NCI-H146 (cell line): ENCODE results near the gene TCEANC2.
A peak's percentile ranks its signal among the peaks of the same experiment; 100 is the strongest.

Source experiments
- DNase-seq: peaks from one replicate; lab custom pipeline; 2025; lab: John Stamatoyannopoulos, UW

Gene TCEANC2

DNA sequence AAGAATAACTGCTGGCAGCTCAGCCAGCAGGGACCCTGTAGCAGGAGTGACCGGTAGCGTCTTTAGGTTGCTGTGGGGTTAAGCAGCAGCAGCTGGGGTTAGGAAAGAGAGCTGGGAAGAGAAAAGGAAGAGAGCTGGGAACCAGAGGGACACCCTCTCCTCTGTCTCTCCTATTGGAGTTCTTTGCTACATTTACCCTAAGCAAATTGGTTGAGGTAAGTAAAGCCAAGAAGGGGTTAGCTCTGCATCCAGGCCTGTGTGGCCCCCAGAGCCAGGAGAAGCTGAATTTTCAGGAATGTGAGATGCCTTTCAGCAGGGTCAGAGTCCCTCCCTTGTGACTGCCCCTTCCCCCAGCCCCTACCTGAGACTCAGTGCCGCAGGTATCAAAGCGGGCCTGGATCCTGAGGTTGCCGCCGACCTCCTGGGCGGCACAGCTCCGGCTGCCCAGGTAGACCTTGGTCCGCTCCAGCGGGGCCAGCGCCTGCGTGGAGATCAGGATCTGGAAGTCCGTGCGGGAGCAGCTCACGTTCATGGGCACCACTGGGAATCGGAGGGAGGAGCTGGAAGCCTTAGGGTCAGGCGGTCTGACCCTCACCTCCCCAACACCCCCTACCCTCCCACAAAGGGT, 83.0 kb downstream of the TCEANC2 start:
- no peak for DNase-seq

DNA sequence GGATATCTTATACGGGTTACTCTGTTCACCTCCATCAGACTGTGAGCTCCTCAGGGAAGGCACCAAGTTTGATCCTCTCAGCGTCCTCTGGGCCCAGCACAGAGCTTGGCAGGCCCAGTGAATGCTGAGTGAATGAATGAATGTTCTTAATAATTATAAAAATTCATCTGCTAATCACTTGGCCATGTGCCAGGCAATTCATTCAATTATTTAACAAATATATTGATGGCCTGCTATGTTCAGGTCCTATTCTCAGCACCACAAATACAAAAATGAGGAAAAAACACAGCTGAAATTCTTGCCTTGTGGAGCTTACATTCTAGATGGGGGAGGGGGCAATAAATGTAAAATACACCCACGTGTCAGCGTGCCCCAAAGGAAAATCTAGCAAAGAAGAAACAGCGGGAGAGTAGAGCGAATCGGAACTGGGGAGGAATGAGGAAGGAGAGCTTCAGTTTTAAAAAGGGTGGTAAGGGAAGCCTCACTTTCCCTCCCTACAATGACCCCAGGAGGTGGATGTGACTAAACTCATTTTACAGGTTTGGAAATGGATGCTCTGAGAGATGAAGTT, 83.6 kb downstream of the TCEANC2 start:
- DNase-seq = no peak

DNA sequence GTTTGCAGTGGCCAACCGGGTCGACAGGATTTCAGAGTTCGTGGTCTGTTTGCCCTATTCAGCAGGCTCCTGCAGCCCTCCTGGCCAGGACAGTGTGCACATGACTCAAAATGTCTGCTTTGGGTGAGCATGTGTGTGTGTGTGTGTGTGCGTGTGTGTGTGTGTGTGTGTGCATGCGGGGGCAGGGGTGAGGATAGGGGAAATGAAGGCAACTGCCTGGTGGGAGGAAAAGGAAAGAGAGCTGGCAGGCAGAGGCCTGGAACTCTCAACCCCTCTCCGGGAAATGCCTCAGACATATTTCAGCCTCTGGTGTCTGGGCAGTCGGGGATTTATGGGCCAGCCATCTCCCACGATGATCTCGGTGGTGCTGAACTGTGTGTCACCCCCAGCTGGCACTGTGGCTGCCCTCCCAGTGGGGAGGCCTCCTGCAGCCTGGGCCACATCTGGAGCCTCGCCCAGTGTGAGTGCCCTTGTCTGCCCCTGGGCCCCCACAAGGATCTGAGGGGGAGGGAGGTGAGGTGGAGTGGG, 84.2 kb downstream of the TCEANC2 start:
- DNase-seq = no peak

DNA sequence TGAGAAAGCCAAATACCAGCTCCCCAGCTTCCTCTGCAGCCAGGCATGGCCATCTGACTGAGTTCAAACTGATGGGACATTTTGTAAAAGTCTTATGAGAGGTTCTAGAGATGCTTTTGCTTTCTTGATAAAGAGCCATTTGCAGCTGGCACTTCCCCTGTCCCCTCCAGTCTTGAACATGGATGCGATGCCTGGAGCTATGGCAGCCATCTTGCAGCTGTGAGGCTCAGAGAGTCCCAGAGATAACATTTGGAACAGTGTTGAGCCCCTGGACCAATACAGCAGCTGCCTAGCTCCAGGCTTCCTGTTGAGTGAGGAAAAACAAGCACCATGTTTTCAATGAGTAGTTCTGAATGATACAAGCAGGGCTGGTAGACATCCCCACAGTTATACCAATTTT, 85.6 kb downstream of the TCEANC2 start:
- DNase-seq = no peak

DNA sequence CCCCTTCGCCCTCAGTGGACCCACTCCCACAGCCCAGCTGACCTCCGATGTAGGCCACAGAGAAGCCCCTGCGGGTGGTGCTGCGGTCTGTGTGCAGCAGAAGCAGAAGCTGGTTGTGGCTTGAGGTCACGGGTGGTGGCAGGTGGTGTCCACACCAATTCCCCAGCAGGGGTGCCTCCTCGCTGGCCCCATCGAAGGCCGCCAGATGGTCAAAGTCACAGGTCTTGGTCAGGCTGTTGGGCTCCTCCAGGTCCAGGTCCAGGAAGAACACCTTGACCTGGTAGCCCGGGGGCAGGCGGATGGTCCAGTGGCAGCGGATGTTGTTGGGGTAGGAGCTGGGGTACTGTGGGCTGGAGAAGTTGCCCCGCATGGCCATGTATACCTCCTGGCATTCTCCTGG, 86.3 kb downstream of the TCEANC2 start:
- no peak for DNase-seq

DNA sequence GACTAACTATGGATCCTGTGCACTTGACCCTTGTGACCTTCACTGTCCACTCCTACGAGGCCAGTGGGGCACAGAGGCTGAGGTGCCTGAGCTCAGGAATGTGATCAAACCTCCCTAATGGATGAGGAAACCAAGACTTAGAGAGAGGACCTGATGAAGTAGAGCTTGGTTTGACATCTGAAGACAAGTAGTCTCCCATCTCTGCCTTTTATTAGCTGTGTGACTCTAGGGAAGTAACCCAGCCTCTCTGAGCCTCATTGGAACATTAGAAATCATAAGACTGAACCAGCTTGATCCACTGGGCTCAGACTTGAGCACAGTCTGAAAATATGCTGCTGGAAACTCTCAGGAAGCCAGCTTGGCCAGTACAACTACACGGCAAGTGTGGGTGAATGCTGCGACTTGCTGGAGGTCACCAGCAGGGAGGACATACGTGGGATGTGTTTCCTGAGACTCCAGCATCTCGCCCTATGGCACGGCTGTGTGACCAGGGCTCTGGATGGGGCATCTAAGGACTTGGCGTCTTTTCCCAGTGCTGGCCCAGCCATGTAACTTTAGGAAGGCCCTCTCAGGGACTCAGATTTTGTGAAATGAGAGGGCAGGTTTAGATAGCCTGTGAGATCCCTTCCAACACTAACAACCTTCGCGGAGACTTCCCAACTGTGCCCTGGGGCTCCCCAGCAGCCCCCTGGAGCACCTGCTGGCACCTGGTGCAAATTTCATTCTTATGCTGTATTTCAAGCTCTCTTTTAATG, 88.9 kb downstream of the TCEANC2 start:
- no peak for DNase-seq

DNA sequence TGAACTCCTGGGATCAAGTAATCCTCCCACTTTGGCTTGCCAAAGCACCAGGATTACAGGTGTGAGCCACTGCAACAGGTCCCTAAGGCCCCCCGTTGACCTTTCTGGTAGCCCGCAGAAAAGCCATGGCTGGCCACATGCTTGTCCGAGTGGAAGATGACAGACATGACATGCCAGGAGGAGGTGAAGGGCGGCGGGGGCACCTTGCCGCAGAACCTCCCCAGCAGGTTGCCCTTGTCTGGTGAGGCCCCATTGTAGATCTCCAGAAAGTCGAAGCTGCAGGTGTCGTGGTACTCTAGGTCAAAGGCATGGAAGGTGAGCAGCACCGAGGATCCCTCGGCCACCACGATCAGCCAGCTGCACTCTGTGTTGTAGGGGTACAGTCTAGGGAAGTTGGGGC, 91.0 kb downstream of the TCEANC2 start:
- no peak for DNase-seq

DNA sequence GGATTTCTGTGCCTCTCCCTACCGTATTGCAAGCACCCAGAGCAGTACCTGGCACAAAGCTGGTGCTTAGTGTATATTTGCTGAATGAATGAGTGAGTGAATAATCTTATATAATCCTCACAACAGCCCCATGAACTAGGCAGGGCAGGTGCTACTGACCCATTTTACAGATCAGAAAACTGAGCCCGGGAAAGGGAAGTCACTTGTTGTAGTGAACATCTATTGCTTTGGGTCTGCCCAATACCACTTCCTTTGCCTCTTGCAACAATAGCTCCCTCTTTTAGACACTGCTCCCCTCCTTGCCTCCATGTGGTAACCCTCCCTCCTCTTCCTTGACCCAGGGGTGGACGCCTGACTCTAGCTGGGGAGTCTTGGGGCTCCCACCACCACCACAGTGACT, 96.3 kb downstream of the TCEANC2 start:
- DNase-seq = no peak

DNA sequence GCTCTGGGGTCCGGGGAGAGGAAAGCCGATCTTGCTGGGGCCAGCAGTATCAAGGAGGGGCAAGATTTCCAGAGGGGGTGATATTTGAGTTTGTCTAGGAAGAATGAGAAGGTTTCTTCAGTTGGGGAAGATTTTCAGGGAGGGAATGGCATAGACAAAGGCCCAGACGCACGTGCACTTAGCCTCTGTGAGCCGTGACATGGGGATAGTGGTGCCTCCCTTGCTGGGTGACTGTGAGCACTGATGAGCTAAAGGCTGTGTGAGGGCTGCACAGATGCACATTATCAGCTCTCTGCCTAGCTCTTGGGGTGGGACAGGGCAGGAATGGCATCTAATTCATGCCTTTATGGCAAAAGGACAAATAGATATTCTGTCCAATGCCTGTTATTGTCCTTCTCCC, 97.6 kb downstream of the TCEANC2 start:
- no peak for DNase-seq

DNA sequence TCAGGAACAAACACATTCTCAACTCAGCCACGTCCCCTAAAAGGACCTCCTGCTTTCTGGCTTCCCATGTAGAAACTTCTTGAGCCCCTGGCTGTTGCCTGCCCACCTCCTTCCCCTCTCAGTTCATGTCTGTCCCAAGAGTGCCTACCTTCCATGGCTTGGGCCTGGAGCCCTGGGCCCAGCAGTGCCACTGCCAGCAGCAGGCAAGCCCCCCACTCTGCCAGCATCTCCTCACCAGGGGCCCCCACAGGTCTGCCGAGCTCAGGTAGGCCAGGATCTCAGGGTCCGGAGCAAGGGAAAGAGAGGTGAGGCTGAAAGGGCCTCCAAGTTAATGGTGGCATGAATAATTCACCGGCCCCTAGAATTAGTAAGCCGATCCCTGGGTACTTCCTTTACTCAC, 99.3 kb downstream of the TCEANC2 start, which contains the start of gene CDCP2:
TSS of gene CDCP2 (minus strand) at position 305 of the 400 bp plus-strand sequence. CDS start at position 227, 78 bp downstream.
- no peak for DNase-seq

DNA sequence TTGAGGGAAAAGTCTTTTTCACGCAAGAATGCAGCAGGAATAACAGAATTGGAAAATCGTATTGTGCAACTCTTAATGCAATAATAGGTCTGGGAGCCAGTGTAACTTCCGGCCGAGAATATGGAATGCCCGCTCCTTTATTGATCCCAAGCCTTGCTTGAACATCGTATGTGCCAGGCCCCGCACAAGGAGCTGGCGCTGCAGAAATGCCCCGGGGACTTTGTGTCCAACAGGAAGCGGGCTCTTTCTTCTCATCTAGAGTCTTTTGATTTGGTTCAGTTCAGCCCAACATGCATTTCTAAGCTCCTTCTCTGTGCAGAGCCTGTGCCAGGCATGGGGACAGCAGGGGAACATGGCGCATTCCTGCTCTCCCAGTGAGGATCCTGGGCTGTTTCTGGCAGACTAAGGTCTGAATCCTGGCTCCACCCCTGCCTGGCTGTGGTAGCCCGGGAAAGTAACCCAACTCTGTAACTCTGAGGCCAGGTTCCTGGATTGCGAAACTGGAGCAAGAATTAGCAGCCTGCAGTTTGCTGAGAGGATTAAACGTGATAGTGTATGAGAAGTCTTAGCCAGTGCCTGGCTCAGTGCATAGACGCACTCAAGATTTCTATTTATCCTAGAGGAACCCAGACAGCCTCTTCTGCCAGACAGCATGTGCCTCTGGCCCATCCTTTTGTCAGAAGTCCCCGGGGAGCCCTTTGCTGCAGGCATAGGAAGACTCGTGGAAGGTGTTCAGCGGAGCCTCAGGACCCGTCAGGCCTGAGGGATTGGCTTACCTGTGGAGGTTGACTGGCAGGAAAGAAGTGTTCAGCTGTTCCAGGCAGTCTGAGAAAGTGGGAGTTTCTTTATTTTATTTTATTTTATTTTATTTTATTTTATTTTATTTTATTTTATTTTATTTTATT, 100.4 kb downstream of the TCEANC2 start:
- DNase-seq = peak; percentile 40
